ENCODE results near the gene TTYH1. TPM values are rescaled to one million over a fixed set of nuclear protein-coding genes. Genes with fewer than 3 reads are reported as not detected.
"Not testable (repeated sequence)": the region's sequence is repeated elsewhere in the genome, so short reads cannot be mapped to it uniquely, and the experiment has no call there.

Gene TTYH1
- polyA plus RNA-seq, 3 donors = 6.2 to 7.0 (median 6.9) TPM

DNA sequence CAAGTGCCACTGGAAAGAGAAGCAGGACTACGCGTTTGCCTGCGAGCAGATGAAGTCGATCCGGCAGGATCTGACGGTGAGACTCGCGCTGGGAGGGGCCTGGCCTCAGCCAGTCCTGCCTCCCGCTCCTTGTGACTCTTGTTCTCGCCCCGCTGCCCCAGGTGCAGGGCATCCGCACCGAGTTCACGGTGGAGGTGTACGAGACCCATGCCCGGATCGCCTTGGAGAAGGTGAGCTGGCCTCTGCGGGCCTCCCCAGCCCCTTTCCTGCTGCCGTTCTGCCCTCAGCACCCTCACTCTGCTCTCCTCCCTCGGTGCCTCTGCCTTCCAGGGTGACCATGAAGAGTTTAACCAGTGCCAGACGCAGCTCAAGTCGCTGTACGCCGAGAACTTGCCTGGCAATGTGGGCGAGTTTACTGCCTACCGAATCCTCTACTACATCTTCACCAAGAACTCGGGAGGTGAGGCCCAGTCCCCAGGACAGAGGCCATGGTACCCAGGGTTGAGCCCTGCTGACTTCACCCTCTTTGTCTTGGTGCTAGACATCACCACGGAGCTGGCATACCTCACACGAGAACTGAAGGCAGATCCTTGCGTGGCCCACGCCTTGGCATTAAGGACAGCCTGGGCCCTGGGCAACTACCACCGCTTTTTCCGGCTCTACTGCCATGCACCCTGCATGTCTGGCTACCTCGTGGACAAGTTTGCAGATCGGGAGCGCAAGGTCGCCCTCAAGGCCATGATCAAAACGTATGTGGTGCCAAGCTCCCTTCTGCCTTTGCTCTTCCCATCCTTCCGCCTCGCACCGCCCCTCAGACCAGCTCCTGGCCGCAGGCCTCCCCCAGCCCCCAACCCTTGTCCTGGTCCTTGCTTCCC is 42.7 kb downstream of the TTYH1 start:
- DNase-seq (ENCODE audit: low read depth in 3 of 3, low spot score in 2 of 3) = no peak

DNA sequence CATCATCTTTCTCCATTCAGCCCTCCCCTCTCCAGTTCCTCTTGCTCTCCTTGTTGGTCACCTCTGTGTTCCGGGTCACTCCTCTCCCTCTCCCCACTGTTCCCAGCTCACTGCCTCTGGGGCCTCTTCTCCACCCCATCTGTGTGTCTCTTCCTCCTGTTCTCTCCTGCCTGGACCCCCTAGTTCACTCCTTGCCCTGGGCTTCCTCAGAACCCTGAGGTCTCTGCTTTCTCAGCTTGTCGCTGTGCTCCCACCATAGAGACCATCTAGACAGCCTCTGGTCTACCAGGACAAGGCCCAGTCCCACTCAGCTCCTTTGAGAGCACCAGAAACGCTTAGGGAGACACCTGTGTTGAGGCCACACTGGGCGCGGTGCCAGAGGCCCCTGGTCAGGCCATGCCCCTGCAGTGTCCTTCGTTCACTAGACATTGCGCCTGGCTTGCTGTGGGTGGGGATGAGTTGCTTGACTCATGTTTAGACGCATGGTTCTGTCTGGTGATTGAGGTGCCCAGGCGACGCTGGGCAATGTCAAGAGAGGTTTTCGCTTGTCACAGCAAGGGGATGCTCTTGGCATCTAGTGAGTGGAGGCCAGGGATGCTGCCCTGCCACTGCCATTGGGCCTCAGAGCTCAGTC is 43.5 kb downstream of the TTYH1 start:
- DNase-seq (ENCODE audit: low read depth in 3 of 3, low spot score in 2 of 3) = no peak

- DNase-seq (ENCODE audit: low read depth in 3 of 3, low spot score in 2 of 3) = no peak
Measured at GRCh38 chr19:54459282-54460229, 44.3 kb downstream of the TTYH1 start.

- no peak for DNase-seq (ENCODE audit: low read depth in 3 of 3, low spot score in 2 of 3)
Measured at GRCh38 chr19:54460230-54461005, 45.2 kb downstream of the TTYH1 start.

GRCh38 chr19:54461210-54461609 is 45.9 kb downstream of the TTYH1 start:
- no peak for DNase-seq (ENCODE audit: low read depth in 3 of 3, low spot score in 2 of 3)

- peak in 1 of 3 donors; percentile 69 for DNase-seq (ENCODE audit: low read depth in 3 of 3, low spot score in 2 of 3)
Measured at GRCh38 chr19:54461613-54462012, 46.3 kb downstream of the TTYH1 start.

- DNase-seq (ENCODE audit: low read depth in 3 of 3, low spot score in 2 of 3) = no peak
Measured at GRCh38 chr19:54462047-54462654, 46.9 kb downstream of the TTYH1 start.

GRCh38 chr19:54462655-54463530 is 47.6 kb downstream of the TTYH1 start:
- no peak for DNase-seq (ENCODE audit: low read depth in 3 of 3, low spot score in 2 of 3)

DNA sequence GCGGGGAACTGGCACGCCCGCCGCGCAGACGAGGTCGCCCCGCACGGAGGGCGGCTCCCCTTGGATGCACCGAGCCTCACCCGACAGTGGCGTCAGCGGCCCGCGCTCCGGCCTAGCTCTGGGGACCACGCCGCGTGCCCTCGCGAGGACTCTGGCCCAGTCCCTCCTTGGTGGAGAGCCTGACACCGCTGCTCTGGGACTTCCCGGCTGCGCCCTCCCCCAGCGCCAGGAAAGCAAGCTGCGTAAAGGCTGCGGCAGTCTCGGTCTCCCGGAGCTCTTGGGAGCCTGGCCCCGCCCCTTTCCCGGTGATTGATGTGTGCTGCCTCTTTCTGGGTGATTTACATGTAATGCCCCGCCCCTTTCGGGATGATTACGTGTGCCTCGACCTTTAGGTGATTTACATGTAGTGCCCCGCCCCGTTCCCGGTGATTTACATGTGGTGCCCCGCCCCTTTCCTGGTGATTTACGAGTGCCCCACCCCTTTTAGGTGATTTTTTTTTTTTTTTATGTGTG is 48.3 kb downstream of the TTYH1 start, which contains the start of gene LENG9:
Gene LENG9, minus strand, starts transcription at position 248 of the 513 bp plus-strand sequence. CDS start 252 bp downstream, outside the sequence.
- DNase-seq (ENCODE audit: low read depth in 3 of 3, low spot score in 2 of 3) = peak; percentile 85 to 88 (median 86)

DNA sequence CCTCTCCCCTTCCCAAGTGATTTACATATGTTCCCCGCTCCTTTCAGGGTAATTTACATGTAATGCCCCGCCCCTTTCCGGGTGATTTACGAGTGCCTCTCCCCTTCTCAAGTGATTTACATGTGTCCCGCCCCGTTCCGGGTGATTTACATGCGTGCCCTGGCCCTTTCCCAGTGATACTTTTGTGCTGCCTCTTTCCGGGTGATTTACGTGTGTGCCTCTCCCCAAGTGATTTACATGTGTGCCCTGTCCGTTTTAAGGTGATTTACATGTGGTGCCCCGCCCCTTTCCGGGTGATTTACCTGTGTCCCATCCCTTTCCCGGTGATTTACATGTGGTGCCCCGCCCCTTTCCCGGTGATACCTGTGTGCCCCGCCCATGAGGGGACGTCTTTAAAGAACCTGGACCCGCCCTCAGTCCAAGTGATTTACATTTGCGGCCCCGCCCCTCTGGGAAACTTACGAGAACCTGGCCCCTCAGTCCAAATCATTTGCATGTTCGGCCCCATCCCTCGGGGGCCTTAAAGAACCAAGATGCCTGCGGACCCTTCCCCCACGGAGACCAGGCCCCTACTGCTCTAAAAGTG is 48.9 kb downstream of the TTYH1 start:
- DNase-seq (ENCODE audit: low read depth in 3 of 3, low spot score in 2 of 3) = peak in 2 of 3 donors; percentile 57 to 76

- no peak for DNase-seq (ENCODE audit: low read depth in 3 of 3, low spot score in 2 of 3)
Measured at GRCh38 chr19:54464630-54465425, 49.6 kb downstream of the TTYH1 start.

GRCh38 chr19:54465426-54466109 is 50.3 kb downstream of the TTYH1 start:
- no peak for DNase-seq (ENCODE audit: low read depth in 3 of 3, low spot score in 2 of 3)

GRCh38 chr19:54466110-54466480 is 50.8 kb downstream of the TTYH1 start:
- DNase-seq (ENCODE audit: low read depth in 3 of 3, low spot score in 2 of 3) = not testable (repeated sequence)

- DNase-seq (ENCODE audit: low read depth in 3 of 3, low spot score in 2 of 3) = no peak
Measured at GRCh38 chr19:54469496-54469934, 54.3 kb downstream of the TTYH1 start.

GRCh38 chr19:54470276-54470887 is 55.1 kb downstream of the TTYH1 start:
- DNase-seq (ENCODE audit: low read depth in 3 of 3, low spot score in 2 of 3) = no peak

Measured in right renal cortex interstitium (tissue), 3 donors.